ENCODE data around the gene SF3B3. TPM values are rescaled to one million over a fixed set of nuclear protein-coding genes. Genes with fewer than 3 reads are reported as not detected.

The SF3B3 gene
- total RNA-seq, 2 experiments from 2014 or later: 195 to 441 TPM

DNA sequence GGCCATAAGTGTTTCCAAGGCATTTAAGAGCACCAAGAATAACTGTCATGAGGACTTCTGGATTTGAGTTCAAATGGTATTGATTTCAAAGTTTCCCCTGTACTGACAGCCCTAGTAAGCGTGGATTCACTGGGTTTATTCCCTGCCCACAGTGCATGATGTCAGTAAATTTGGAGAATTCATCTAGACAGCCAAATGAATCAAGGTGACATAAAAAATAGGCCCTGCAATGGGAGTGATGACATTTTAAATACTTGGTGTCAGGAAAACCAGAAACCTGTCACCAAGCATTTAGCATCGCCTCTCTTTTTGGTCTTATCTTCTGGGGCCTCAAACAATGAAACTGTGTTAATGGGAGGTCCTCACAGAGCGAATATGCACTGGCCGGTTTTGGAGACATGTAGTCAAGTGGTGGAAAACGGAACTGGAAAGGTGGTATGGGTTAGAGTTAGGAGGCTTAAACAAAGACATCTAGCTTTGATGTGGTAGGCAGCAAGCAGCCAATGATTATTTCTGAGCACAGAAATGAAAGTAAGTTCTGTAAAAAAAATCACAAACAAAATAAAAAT, 29.3 kb upstream of the SF3B3 start:
- no peaks in the 10 kb centered on the region for H3K9me2 ChIP-seq (ENCODE audit: insufficient read depth, low read length)
- ChIA-PET CTCF (ENCODE audit: unreplicated experiment) (no interaction called here), POLR2A (interaction anchor here (0.7 to 1.7 kb wide), 4 partner anchors 12 to 106 kb away, joined by 4 to 6 read pairs (median 6); no protein-coding TSS in a partner anchor)
- no peaks in the 10 kb centered on the region for H3K79me2 ChIP-seq (ENCODE audit: insufficient read depth, low read depth, low read length)
- peak overlapping the region; percentile 37 for H3K4me2 ChIP-seq (ENCODE audit: low read length)
- no TSS peak for BruUV-seq (replicated peaks)
- intact Hi-C loops (cut with micrococcal nuclease; ENCODE audit: unreplicated experiment): no loop called here
- H3K27ac ChIP-seq (ENCODE audit: low read depth, low read length, poor library complexity, severe bottlenecking): peak overlapping the region; percentile 38
- TF ChIP-seq, protein P1, sequence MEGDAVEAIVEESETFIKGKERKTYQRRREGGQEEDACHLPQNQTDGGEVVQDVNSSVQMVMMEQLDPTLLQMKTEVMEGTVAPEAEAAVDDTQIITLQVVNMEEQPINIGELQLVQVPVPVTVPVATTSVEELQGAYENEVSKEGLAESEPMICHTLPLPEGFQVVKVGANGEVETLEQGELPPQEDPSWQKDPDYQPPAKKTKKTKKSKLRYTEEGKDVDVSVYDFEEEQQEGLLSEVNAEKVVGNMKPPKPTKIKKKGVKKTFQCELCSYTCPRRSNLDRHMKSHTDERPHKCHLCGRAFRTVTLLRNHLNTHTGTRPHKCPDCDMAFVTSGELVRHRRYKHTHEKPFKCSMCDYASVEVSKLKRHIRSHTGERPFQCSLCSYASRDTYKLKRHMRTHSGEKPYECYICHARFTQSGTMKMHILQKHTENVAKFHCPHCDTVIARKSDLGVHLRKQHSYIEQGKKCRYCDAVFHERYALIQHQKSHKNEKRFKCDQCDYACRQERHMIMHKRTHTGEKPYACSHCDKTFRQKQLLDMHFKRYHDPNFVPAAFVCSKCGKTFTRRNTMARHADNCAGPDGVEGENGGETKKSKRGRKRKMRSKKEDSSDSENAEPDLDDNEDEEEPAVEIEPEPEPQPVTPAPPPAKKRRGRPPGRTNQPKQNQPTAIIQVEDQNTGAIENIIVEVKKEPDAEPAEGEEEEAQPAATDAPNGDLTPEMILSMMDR (conservative IDR thresholded peaks at IDR 0.05; ENCODE audit: low read length): no peak
- no peak for TF ChIP-seq EZH2phosphoT487 (IDR thresholded peaks at IDR 0.05; ENCODE audit: borderline replicate concordance, low read depth, low read length)
- peaks cover 71% of the 10 kb centered on the region for H3K36me3 ChIP-seq (ENCODE audit: insufficient read depth, low read length)
- no peak overlapping the region for H2AFZ ChIP-seq (ENCODE audit: low read length)
- peaks cover 22% of the 10 kb centered on the region for H3K4me1 ChIP-seq (ENCODE audit: insufficient read depth, low read length, poor library complexity, severe bottlenecking)
- H3K9me3 ChIP-seq (ENCODE audit: low read length): no peaks in the 10 kb centered on the region
- no peaks in the 10 kb centered on the region for H4K20me1 ChIP-seq (ENCODE audit: insufficient read depth, low read length)
- H3K4me3 ChIP-seq (ENCODE audit: low read depth, low read length, poor library complexity, severe bottlenecking): peak overlapping the region; percentile 4
- peak; percentile 54 for DNase-seq (ENCODE audit: low spot score)

DNA sequence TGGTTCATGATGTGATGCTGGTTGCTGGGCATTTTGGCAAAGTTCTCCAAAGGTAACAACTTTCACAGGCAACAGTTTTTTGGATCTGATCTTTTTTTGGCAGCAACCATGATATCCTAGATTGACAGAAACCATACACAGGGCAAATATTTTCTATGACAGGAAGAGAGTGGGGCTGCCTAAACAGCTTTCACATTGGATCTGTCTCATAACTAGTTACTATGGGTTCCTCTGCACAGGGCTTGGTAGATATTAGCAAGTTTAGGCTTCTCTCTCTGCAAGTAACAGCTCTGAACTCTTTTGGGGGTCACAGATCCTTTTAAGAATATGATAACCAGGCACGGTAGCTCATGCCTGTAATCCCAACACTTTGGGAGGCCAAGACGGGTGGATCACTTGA, 28.8 kb upstream of the SF3B3 start:
- Histone ChIP-seq H4K20me1 (ENCODE audit: insufficient read depth, low read length) (no peaks in the 10 kb centered on the region), H3K4me3 (ENCODE audit: low read depth, low read length, poor library complexity, severe bottlenecking) (peak overlapping the region; percentile 4), H3K9me3 (ENCODE audit: low read length) (no peaks in the 10 kb centered on the region), H3K4me2 (ENCODE audit: low read length) (peak overlapping the region; percentile 37), H3K27ac (ENCODE audit: low read depth, low read length, poor library complexity, severe bottlenecking) (peak overlapping the region; percentile 38), H3K9me2 (ENCODE audit: insufficient read depth, low read length) (no peaks in the 10 kb centered on the region), H3K4me1 (ENCODE audit: insufficient read depth, low read length, poor library complexity, severe bottlenecking) (peaks cover 22% of the 10 kb centered on the region), H3K36me3 (ENCODE audit: insufficient read depth, low read length) (peaks cover 70% of the 10 kb centered on the region), H3K79me2 (ENCODE audit: insufficient read depth, low read depth, low read length) (no peaks in the 10 kb centered on the region), H2AFZ (ENCODE audit: low read length) (no peak overlapping the region)
- intact Hi-C loops (cut with micrococcal nuclease; ENCODE audit: unreplicated experiment): no loop called here
- CTCF ChIA-PET (ENCODE audit: unreplicated experiment): no interaction called here
- TF ChIP-seq EZH2phosphoT487 (IDR thresholded peaks at IDR 0.05; ENCODE audit: borderline replicate concordance, low read depth, low read length): no peak
- TF ChIP-seq, protein P1 (conservative IDR thresholded peaks at IDR 0.05; ENCODE audit: low read length): no peak
- POLR2A ChIA-PET: interaction anchor here (0.7 to 1.7 kb wide), 6 partner anchors 11 to 1294 kb away, joined by 3 to 6 read pairs (median 5); no protein-coding TSS in a partner anchor
- BruUV-seq (replicated peaks): TSS peak; percentile 17
- no peak for DNase-seq (ENCODE audit: low spot score)

DNA sequence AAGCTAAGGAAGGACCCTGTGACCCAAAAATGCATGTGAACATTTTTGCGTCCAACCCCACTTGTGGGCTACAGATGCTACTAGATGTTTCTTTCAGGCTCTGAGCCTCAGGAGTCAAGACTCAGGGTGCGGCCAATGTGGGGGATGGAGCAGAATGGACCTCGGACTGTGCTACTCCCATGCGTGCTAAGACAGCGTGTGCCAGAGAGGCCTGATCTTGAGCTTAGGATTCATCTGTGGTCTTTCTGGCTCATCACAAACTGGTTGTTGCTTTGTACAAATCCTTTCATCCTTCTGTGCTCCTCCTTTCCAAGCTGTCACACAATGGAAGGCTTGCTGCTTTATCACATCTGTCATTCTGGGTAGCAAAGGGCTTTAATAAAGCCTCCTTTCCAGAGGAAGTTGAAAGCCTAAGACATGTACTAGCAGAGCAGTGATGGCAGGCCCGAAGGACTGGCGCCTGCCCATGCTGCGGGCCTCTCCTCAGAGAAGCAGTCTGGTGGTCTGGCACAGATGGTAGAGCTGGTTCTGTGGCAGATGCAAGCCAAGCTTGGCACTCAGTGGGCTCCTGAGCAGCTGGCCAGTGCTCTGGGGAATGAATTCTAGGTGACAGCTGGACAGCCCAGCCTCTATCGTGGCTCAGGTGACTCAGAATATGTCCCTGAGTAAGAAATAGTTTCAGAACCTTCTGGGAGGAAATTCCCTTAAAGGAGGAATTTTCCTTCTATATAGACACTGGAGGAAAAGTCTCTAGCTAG, 28.0 kb upstream of the SF3B3 start:
- Histone ChIP-seq H3K27ac (ENCODE audit: low read depth, low read length, poor library complexity, severe bottlenecking) (no peak overlapping the region), H2AFZ (ENCODE audit: low read length) (no peak overlapping the region), H3K9me2 (ENCODE audit: insufficient read depth, low read length) (no peaks in the 10 kb centered on the region), H3K79me2 (ENCODE audit: insufficient read depth, low read depth, low read length) (no peaks in the 10 kb centered on the region), H4K20me1 (ENCODE audit: insufficient read depth, low read length) (no peaks in the 10 kb centered on the region), H3K9me3 (ENCODE audit: low read length) (no peaks in the 10 kb centered on the region), H3K36me3 (ENCODE audit: insufficient read depth, low read length) (peaks cover 72% of the 10 kb centered on the region), H3K4me1 (ENCODE audit: insufficient read depth, low read length, poor library complexity, severe bottlenecking) (peaks cover 22% of the 10 kb centered on the region), H3K4me3 (ENCODE audit: low read depth, low read length, poor library complexity, severe bottlenecking) (no peak overlapping the region), H3K4me2 (ENCODE audit: low read length) (no peak overlapping the region)
- intact Hi-C loops (cut with micrococcal nuclease; ENCODE audit: unreplicated experiment): no loop called here
- ChIA-PET POLR2A (interaction anchor here (0.7 to 1.7 kb wide), 5 partner anchors 10 to 1293 kb away, joined by 3 to 6 read pairs (median 3); no protein-coding TSS in a partner anchor), CTCF (ENCODE audit: unreplicated experiment) (no interaction called here)
- no peak for DNase-seq (ENCODE audit: low spot score)
- TF ChIP-seq EZH2phosphoT487 (IDR thresholded peaks at IDR 0.05; ENCODE audit: borderline replicate concordance, low read depth, low read length): no peak
- TF ChIP-seq, protein P1 (conservative IDR thresholded peaks at IDR 0.05; ENCODE audit: low read length): no peak
- BruUV-seq (replicated peaks): no TSS peak

All from OCI-LY7 (cell line).